Loucy (cell line): Measurements from ENCODE around the gene ARMH4.

Experiments used
- EZH2phosphoT487 ChIP-seq: fragments of 200-600 bp; IDR thresholded peaks from 2 replicates; pipeline ENCODE4 v1.6.1; 2018; ENCODE audit warnings: antibody characterized with exemption, mild to moderate bottlenecking, moderate library complexity, borderline replicate concordance
- TF ChIP-seq, protein P1 (sequence below): fragments of 200-600 bp; sonication (generic); conservative IDR thresholded peaks from 2 replicates; pipeline ENCODE4 v1.5.1; 2014; ENCODE audit warnings: mild to moderate bottlenecking, antibody characterized with exemption, low read length

DNA sequence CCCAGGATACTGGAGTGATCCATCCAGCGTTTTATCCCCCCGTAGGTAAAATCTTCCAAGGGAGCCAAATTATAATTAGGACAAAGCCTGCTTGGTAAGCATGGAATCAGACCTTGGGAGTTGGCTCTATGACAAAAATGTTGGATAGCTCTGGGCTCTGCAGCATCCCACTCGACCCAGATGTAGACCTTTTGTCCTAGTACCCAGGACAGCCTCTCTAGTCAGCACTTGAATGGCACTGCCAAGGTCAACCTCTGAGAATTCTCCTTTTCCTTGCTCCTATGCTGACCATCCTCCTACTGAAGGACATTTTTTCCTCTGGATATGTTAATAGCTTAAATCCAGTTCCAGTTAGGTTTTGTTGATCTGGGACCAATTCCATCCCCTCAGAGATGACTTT lies 181.4 kb downstream of the ARMH4 start:
- TF ChIP-seq, protein P1, sequence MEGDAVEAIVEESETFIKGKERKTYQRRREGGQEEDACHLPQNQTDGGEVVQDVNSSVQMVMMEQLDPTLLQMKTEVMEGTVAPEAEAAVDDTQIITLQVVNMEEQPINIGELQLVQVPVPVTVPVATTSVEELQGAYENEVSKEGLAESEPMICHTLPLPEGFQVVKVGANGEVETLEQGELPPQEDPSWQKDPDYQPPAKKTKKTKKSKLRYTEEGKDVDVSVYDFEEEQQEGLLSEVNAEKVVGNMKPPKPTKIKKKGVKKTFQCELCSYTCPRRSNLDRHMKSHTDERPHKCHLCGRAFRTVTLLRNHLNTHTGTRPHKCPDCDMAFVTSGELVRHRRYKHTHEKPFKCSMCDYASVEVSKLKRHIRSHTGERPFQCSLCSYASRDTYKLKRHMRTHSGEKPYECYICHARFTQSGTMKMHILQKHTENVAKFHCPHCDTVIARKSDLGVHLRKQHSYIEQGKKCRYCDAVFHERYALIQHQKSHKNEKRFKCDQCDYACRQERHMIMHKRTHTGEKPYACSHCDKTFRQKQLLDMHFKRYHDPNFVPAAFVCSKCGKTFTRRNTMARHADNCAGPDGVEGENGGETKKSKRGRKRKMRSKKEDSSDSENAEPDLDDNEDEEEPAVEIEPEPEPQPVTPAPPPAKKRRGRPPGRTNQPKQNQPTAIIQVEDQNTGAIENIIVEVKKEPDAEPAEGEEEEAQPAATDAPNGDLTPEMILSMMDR: no peak
- no peak for TF ChIP-seq EZH2phosphoT487
